ENCODE data around the gene TAB3.
A peak's percentile ranks its signal among the peaks of the same experiment; 100 is the strongest.

The TAB3 gene, protein sequence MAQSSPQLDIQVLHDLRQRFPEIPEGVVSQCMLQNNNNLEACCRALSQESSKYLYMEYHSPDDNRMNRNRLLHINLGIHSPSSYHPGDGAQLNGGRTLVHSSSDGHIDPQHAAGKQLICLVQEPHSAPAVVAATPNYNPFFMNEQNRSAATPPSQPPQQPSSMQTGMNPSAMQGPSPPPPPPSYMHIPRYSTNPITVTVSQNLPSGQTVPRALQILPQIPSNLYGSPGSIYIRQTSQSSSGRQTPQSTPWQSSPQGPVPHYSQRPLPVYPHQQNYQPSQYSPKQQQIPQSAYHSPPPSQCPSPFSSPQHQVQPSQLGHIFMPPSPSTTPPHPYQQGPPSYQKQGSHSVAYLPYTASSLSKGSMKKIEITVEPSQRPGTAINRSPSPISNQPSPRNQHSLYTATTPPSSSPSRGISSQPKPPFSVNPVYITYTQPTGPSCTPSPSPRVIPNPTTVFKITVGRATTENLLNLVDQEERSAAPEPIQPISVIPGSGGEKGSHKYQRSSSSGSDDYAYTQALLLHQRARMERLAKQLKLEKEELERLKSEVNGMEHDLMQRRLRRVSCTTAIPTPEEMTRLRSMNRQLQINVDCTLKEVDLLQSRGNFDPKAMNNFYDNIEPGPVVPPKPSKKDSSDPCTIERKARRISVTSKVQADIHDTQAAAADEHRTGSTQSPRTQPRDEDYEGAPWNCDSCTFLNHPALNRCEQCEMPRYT

DNA sequence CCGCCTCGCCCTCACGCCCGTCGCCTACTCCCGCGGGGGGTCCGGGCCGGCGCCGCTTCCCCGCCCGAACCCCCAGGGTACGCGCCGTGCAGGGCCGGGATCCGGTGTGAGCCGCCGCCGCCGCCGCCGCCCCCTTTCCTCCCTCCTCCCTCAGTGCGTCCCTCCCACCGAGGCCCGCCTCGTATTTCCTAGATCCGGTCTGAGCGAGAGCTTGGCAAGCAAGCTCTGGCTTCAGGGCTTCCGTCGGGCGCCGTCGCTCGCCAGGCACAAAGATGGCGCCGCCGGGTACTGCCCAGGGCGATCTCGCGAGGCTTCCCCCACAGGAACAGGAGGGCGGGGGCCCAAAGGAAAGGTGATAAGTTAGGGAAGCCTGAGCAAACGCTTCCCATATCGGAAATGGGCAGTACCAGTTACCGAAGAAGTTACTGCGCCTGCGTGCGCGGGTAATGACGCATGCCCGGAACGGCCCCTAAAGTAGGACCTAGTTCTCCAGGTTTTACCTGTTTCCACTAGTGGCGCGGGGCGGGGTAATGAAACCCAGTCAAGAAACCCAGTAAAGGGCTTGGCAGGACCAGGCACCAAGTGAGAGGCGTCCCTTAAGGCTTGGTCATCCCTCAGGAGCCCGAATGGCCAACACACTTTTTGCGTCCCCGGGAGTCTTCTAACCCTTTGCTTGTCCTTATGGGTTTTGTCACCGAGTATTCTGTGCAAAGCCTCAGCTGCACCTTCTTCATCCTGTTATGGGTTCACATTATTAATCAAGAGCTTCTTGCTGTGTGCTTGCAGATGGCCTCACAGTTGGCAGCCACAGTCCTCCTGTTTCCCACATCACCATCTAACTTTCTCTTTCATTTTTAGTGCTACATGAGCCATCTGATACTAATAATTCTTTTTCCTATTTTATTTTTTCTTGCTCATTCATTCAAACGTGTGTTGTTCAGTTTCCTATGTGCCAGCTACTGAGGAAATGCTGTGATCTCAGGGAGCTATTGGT, at the start of gene TAB3:
TSS of gene TAB3 (minus strand) at position 108 of the 994 bp plus-strand sequence. CDS start 29,666 bp downstream, outside the sequence.
- peak; percentile 87 for DNase-seq

DNA sequence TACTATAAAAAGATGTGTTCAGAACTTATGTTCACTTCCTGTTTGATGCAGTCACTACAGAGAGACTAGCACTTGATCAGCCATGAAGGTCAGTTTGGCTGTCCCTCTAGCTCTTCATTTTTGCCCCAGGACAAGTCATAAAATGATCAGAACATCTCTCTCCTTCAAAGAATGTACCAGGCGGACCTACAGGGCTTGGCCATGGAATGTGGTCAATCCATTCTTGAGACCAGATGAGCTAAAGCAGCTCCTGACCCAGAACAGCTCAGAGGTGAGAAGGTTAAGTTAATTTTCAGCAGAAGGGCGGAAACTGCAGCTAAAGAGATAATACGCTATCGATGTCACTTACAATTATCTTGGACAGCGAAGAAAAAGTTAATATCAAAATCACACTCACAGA, 49.2 kb upstream of the TAB3 start:
- no peak for DNase-seq

DNA sequence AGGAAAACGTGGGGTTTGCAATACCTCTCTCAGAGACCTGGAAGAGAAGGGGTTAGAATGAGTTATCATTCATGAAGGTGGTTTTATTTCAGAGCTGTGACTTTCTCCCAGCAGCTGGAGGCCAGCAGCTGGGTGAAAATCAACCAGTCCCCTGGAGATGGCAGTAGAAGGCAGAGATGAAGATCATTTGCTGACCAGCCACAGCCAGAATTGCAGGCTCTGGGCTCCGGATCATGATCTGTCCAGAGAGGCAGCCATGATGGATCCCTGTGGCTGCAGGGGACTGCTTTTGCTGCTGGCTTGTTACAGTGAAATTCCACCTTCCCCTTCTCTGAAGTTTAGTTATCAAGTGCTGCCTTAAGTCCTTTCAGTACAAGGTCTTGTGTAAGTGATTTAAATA, 46.9 kb upstream of the TAB3 start:
- no peak for DNase-seq

DNA sequence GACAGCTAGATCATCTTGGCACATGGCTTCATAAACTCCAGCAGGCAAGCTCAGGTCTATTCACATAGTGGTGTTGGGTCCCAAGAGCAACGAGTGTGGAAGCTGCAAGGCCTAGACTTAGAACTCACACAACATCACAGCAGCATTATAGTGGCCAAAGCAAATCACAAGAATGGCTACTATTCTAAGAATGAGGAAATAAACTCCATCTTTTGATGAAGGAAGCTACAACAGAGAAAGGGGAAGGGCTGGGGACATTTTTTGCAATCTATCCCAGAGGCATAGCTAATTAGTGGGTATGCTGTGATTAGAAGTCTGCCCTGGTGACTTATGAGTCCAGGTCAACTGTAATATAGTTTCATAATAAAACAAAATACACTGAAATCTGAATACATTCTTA, 42.9 kb upstream of the TAB3 start:
- no peak for DNase-seq

DNA sequence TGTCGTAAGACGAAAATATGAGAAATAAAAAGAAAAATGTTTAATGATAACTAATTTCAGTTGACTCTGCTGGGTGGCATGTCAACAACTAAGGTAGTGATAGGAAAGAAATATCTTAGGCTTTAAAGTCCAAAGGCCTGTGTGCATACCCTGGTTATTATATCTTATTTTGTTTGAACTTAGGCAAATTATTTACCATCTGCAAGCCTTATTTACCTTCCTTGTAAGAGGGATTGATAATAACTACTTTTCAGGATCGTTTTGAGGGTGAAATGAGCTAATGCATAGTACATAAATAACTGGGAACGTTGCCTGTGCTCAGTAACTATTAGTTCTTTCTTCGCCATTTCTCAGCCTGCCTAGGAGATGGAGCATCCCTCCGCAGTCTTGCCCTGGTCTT, 41.6 kb upstream of the TAB3 start:
- no peak for DNase-seq

DNA sequence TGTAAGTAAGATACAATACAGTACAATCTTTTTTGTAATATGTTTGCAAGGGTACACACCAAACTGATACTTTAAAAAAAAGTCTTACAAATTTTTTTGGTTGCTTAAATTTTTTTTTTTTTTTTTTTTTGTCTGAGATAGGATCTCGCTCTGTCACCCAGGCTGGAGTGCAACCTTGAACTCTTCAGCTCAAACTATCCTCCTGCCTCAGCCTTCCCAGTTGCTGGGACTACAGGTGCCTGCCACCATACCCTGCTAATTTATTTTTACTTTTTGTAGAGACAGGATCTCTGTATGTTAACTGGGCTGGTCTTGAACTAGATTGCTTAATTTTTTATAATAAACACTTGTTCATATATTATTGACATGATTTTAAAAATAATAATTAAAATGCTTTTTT, 41.1 kb upstream of the TAB3 start:
- no peak for DNase-seq

DNA sequence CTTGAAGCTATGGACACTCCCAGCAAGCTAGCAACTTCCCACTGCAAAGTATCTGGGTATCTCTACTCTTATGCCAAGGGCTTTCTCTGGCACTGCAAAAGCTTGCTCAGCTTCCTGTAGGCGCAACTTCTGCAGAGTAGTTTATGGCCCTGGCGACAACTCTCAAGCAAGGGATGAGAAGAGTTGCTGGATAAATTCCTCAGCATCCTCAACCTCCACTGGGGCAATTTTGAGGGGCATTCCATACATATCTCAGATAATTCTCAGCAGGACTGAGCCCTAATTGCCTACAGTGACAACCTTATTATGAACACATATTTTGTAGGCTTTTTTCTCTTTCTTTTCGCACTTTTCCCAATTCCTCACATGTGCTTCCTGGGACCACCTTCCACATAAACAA, 31.2 kb upstream of the TAB3 start:
- DNase-seq: no peak

DNA sequence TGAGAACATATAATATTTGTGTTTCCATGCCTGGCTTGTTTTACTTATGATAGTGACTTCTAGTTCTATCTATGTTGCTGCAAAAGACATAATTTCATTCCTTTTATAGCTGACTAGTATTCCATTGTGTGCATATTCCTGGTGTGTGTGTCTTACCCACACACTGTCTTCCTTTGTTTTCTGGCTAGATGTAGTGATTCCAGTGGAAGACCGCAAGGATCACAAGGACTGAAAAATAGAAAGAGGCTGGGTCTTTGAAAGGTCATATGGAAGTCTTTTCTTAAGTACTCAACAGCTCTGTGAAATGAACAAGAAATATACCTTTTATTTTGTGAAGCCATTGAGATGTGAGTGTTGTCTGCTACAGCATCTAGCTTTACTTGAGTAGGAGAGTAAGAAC, 29.4 kb upstream of the TAB3 start:
- DNase-seq: no peak

DNA sequence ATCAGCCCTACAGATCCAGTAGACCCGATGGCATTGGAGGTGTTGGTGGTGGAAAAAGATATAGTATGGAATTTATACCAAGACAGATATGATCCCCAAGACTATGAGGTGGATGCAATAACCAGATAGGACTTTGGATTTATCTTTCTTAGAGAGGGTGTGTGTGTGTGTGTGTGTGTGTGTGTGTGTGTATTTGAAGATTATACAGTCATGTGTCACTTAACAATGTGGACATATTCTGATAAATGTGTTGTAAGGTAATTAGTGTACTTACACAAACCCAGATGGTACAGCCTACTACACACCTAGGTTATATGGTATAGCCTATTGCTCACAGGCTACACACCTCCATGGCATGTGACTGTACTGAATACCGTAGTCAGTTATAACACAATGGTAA, 24.4 kb upstream of the TAB3 start:
- no peak for DNase-seq

DNA sequence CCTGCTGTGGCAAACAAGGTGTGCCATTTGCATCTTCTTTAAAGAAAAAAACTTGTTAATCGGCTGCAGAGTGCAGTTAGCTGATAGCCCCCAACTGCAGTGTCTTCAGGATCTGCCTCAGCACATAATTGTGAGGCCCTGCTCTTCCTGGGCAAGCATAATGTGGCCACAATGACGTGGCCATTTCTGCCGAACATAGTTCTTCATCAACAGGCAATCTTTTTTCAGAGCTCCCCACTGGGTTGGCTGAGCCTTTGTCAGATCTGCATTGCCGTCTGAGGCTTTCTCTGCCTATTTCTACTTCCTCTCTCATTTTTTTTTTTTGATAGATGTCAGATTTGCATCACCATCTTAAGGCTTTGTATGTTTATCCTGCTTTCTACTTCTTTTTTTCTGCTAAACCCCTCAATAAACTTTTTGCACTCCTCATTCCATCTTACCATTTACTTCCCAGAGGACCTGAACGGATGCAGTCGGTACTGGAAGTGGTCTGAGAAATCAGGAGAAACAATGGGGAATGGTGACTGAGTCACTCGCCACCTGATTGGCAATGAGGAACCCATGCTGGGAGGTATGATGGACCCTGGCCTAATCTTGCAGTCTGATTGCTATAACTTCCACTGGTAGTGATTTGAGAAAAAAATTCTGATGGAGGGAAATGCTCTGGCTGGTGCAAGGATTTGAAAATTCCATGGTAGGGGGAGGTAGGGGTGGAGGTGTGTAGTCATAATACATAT, 21.2 kb upstream of the TAB3 start:
- no peak for DNase-seq

DNA sequence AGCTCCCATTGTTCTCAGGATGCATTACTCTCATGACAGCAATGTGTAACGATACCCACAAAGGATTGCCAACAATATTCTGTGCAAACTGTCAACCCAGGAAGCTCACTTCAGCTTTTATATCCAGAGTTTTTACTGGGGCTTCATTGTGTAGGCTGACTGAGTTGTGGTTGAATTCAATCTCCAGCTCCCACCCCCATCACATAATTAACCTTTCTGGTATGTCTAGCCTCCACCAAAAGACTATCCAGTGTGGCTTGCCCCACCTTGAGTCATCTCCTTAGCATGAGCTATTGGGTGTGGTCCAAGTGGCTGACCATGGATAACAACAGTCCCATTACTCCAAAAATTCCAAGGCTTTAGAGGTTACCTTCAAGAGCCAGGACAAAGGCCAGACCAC, 17.7 kb upstream of the TAB3 start:
- DNase-seq: no peak

DNA sequence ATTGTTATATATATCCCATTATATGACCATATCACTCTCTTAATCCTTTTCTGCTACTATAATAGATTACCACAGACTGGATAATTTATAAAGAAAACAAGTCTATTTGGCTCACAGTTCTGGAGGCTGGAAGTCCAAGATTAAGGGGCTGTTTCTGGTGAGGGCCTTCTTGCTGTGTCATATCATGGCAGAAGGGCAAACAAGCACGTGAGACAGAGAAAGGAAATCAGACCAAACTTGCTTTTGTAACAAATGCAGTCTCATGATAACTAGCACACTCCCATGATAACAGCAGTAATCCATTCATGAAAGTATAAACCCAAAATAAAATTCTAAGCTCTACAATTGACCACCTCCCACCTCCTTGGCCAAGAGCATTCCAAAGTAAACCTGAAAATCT, 16.3 kb upstream of the TAB3 start:
- no peak for DNase-seq

DNA sequence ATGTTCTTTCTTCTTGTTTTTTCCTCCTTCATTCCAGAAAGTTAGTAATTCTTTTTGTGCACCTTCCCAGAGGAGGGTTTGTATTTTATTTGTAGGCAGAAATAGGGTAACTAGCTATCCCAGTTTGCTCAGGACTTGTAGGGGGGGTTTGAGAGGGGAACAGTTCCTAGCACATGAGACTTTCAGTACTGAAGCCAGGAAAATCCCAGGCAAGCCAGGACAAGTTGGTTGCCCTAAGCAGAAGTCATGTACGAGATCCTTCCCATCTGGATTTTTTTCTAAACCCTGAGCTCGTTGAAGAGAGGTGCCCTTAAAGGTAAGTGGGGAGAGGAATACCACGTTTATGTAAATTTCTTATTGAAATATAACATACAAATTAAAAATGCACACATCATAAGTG, 15.6 kb upstream of the TAB3 start:
- no peak for DNase-seq

DNA sequence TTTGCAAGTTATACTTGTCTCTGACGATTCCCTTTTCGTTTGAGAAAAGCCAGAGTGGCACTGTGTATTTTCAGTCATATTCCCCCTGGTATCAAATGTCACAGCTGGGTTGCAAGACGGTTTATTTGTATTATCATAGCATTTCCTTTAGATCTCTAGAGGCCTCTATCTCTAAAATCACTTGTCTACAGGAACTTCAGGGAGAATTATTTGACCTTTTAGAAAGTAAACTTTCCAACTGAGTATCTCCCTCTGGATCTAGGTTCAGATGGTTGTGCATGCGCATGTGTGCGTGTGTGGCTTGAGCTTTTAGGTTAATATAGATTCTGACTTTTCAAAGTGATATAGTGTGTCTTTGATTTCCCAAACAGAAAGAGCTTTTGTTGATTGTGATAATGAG, 15.1 kb upstream of the TAB3 start:
- DNase-seq: no peak

DNA sequence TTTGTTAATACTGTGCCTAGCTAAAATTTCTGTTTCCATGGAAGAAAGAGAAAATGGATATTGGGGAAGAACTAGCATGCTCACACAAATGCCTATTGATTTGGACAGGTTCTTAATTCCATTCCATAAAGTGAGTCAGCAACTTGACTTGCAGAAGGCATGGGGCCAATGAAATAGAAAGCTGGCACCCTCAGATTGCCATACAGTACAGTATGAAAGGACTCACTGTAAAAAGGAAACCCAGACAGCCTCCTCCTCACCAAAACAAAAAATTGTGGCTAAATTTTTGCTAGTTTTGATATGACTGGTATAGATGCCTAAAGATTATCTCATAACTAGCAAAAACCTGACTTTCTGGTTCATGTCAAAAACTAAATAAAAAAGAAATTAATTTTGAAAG, 11.2 kb upstream of the TAB3 start:
- no peak for DNase-seq

DNA sequence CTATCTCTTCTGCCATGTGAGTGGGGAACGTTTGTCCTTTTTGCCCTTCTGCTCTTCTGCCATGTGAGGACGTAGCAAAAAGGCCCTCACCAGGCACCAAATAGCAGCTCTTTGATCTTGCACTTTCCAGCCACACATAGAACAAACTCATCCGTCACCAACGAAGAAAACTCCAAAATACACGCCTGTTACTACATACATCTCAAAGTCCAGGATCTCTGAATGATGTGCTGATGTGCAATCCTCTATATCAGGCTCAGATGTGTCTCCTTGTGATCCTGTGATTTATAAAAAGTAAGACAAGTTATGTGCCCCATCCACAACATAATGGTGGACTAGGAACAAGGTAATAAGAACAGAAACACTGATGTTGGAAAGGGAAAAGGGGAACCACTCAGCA, 9.8 kb upstream of the TAB3 start:
- DNase-seq: no peak

DNA sequence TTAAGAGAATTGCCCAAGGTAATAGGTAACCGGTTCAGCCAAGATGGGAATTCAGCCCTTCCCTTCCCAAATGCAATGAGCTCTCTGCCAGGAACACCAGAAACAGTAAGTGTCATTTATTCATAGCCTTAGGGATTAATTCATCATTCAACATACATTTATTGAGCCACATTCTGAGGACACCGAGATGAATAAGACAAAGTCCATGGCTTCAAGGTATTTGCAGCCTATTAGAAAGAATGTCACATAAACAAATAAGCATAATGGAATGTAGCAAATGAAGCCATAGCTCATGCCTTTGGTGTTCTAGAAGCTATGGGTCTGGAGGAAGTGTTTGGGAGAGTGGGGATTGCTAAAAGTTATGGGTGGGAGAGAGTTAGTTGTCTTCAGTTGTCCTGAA, 6.3 kb upstream of the TAB3 start:
- DNase-seq: no peak

DNA sequence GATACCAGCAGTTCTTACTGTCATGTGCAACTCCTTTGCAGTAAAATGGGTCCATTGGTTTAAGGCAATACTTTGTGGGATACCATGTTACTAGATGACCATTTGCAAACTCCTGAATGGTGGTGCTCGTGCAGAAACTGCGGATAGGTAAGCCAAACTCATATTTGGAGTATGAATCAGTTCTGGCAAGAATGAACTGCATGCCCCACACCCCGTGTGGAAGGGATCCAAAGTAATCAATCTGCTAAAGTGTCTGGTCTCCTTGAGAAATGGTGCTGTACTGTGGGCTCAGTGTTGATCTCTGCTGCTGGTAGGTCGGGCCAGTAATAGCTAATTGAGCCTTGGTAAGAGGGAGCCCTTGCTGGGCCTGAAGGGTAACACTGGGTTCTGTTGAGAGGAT, 4.2 kb upstream of the TAB3 start:
- DNase-seq: no peak

DNA sequence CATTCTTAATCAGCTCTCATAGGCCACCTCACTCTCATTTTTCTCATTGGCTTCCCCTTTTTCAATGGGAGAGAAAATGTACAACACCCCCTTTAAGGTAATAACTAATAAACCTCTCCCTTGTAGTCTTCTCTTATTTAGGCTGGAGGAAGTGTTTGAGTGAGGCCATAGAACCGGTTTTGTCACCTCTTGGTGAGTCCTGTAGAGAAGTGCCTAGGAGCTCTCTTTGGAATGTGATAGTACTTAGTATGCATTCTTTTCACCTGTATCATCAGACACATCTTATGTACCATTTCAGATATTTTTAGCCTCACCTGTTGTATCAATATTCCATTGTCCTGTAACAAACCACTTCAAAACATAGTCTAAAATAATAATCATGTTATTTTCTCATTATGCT, 3.5 kb upstream of the TAB3 start:
- DNase-seq: no peak

DNA sequence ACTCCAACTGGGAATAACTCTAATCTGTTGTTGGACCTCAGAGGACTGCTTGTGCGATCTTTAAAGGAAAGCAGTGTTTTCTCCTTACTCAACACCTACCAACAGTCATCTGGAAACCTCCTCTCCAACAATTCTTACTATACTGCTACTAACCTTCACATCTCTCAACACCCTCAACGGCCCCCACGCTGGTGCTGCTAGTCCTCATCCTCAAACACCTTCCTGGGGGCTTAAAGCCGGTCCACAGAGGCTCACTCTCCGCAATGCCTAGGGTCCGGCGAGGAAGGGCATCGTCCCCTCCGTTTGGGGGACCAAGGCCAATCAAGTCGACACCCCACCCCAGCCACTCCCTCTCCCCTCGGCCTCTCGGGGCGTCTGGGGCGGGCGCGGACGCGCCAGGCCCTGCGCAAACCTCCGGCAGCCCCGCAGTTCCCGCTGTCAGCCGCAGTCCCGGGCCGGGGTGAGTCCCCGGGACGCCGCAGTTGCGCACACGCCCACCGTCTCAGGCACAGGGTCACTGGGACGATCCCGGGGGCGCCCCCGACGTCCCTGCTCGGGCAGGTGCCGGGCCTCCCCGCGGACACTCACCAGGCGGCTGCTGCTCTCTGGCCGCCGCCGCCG, 418 bp downstream of the TAB3 start:
- DNase-seq: peak; percentile 1

DNA sequence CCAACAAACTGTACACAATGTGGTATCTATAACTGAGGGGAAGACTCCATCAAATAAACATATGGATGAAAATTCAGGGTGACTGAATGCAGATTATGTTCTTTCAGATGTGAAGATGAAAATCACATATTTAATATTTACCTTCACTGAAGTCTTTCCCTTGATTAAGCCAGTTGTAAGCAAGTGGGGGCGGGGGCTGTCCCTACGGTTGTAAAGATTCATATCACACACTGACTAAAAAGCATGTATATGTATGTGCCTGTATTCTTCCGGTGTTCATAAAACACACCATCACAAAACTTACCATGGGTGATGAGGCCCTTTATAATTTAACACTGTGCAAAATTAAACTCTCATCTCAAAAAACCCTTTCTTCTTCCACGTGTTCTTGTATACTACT, 1.3 kb downstream of the TAB3 start:
- peak; percentile 40 for DNase-seq

DNA sequence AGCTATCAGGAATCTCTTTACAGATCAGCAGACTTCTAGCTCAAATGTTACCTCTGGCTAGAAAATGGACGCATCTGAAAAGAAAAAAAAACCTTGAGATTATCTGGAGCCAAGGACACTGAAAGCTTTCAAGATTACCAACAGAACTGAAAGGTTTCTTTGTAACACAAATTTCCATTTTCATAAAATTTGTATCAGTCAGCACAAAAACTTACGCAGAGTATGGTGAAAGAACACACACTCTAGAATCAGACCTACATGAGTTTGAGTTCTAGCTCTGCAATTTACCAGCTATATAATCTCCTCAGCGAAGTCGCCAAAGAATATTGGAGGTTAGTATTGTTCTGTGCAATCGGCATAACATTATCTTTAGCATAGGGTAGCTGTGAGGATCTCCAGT, 1.8 kb downstream of the TAB3 start:
- no peak for DNase-seq

Measured in activated T-cell treated with anti-CD3 and anti-CD28 coated beads for 4 hours (primary cell).